Neural cell (in vitro differentiated cells): Measurements from ENCODE around the gene GKAP1. TPM values are rescaled to one million over a fixed set of nuclear protein-coding genes. Genes with fewer than 3 reads are reported as not detected.

Experiments
- H2AFZ ChIP-seq: fragments of 200-600, 300-800 bp; sonication (generic), shearing (Covaris generic); 2 replicates; pipeline ENCODE4 v1.6.0; 2014; ENCODE audit warnings: low read depth, mild to moderate bottlenecking, antibody characterized with exemption, low read length, moderate library complexity
- H3F3A ChIP-seq: fragments of 200-600 bp; shearing (Covaris generic); 2 replicates; pipeline ENCODE4 v1.6.1; 2016; ENCODE audit warnings: mild to moderate bottlenecking, moderate library complexity, mixed read lengths, antibody characterized with exemption, low read length; ENCODE audit not compliant: insufficient read depth, poor library complexity, severe bottlenecking
- H3K27ac ChIP-seq: fragments of 200-600, 300-800 bp; sonication (generic), shearing (Covaris generic); 2 replicates; pipeline ENCODE4 v1.5.1; 2014; ENCODE audit warnings: mild to moderate bottlenecking, low read length, moderate library complexity
- H3K27me3 ChIP-seq: fragments of 300-800, 200-600 bp; sonication (generic), shearing (Covaris generic); 2 replicates; pipeline ENCODE4 v1.6.0; 2014; ENCODE audit warnings: mild to moderate bottlenecking, low read depth, low read length, moderate library complexity; ENCODE audit not compliant: insufficient read depth
- H3K36me3 ChIP-seq: fragments of 300-800, 200-600 bp; sonication (generic), shearing (Covaris generic); 2 replicates; pipeline ENCODE4 v1.5.1; 2014; ENCODE audit warnings: mild to moderate bottlenecking, antibody characterized with exemption, low read length, moderate library complexity; ENCODE audit not compliant: insufficient read depth
- H3K4me2 ChIP-seq: fragments of 300-800, 200-600 bp; sonication (generic), shearing (Covaris generic); 2 replicates; pipeline ENCODE4 v1.6.0; 2014; ENCODE audit warnings: mild to moderate bottlenecking, low read length
- H3K4me3 ChIP-seq: fragments of 300-800, 200-600 bp; sonication (generic), shearing (Covaris generic); 2 replicates; pipeline ENCODE4 v1.5.1; 2014; ENCODE audit warnings: mild to moderate bottlenecking, low read length, moderate library complexity
- H3K79me2 ChIP-seq: fragments of 200-600 bp; shearing (Covaris generic); replicated peaks from 2 replicates; pipeline ENCODE4 v1.6.0; 2014; ENCODE audit warnings: mild to moderate bottlenecking, low read length, moderate library complexity; ENCODE audit not compliant: insufficient read depth
- H3K9ac ChIP-seq: fragments of 300-800, 200-600 bp; sonication (generic), shearing (Covaris generic); 2 replicates; pipeline ENCODE4 v1.6.1; 2016; ENCODE audit warnings: mild to moderate bottlenecking, low read length, mixed read lengths
- H3K9me2 ChIP-seq: fragments of 200-600 bp; shearing (Covaris generic); 2 replicates; pipeline ENCODE4 v1.6.1; 2016; ENCODE audit warnings: mild to moderate bottlenecking, low read length, mixed read lengths; ENCODE audit not compliant: insufficient read depth
- H3K9me3 ChIP-seq: fragments of 200-600, 300-800 bp; sonication (generic), shearing (Covaris generic); 2 replicates; pipeline ENCODE4 v1.6.1; 2016; ENCODE audit warnings: mild to moderate bottlenecking, mixed run types, low read length, moderate library complexity, mixed read lengths
- H4K20me1 ChIP-seq: fragments of 200-600 bp; shearing (Covaris generic); 2 replicates; pipeline ENCODE4 v1.6.1; 2016; ENCODE audit warnings: mild to moderate bottlenecking, mixed run types; ENCODE audit not compliant: insufficient read depth
- CTCF ChIP-seq: fragments of 450-650 bp; IDR thresholded peaks from 2 replicates; pipeline ENCODE4 v1.5.1; 2014; ENCODE audit warnings: antibody characterized with exemption, mild to moderate bottlenecking, moderate library complexity; ENCODE audit not compliant: poor library complexity, severe bottlenecking
- EP300 ChIP-seq: fragments of 450-650 bp; conservative IDR thresholded peaks from 2 replicates; pipeline ENCODE4 v1.6.1; 2014; ENCODE audit warnings: antibody characterized with exemption, mild to moderate bottlenecking, moderate library complexity; ENCODE audit not compliant: poor library complexity, severe bottlenecking
- EZH2 ChIP-seq: fragments of 200-600, 300-800 bp; shearing (Covaris generic), sonication (generic); IDR thresholded peaks from 2 replicates; pipeline ENCODE4 v1.6.1; 2014; ENCODE audit warnings: antibody characterized with exemption, low read length, borderline replicate concordance, mild to moderate bottlenecking; ENCODE audit not compliant: insufficient read depth, poor library complexity, severe bottlenecking
- MXI1 ChIP-seq: fragments of 450-650 bp; conservative IDR thresholded peaks from 2 replicates; pipeline ENCODE4 v1.6.1; 2014; ENCODE audit warnings: antibody characterized with exemption, mild to moderate bottlenecking; ENCODE audit not compliant: poor library complexity, severe bottlenecking
- POLR2AphosphoS5 ChIP-seq: IDR thresholded peaks from 2 replicates; pipeline ENCODE4 v1.6.1; 2012
- RAD21 ChIP-seq: fragments of 450-650 bp; conservative IDR thresholded peaks from 2 replicates; pipeline ENCODE4 v1.6.1; 2014; ENCODE audit warnings: antibody characterized with exemption, mild to moderate bottlenecking, moderate library complexity
- REST ChIP-seq: IDR thresholded peaks from 2 replicates; pipeline ENCODE4 v1.6.1; 2012; ENCODE audit warnings: borderline replicate concordance
- SMC3 ChIP-seq: fragments of 450-650 bp; conservative IDR thresholded peaks from 2 replicates; pipeline ENCODE4 v1.6.1; 2014; ENCODE audit warnings: antibody characterized with exemption, mild to moderate bottlenecking, moderate library complexity; ENCODE audit not compliant: poor library complexity
- TAF1 ChIP-seq: IDR thresholded peaks from 2 replicates; pipeline ENCODE4 v1.6.1; 2012; ENCODE audit warnings: low read depth
- polyA plus RNA-seq: library from polyadenylated mRNA; depleted of rRNA; stranded (reverse); fragments of >200 nt; gene quantifications from 2 replicates; pipeline ENCODE4 v1.2.3, GENCODE V29; 2014

Gene GKAP1
- polyA plus RNA-seq, 1 donor from 2014 or later: 11.0 TPM

- Histone ChIP-seq H3K9me3 (no peaks in the 10 kb centered on the region), H4K20me1 (no peaks in the 10 kb centered on the region), H2AFZ (no peak overlapping the region), H3K9ac (no peak overlapping the region), H3K27me3 (no peaks in the 10 kb centered on the region), H3K9me2 (no peaks in the 10 kb centered on the region), H3K36me3 (no peaks in the 10 kb centered on the region), H3K79me2 (no peaks in the 10 kb centered on the region), H3K27ac (no peak overlapping the region), H3F3A (no peaks in the 10 kb centered on the region), H3K4me3 (no peak overlapping the region), H3K4me2 (no peak overlapping the region)
- TF ChIP-seq RAD21 (no peak), SMC3 (no peak), EZH2 (no peak), REST (no peak), POLR2AphosphoS5 (no peak), EP300 (no peak), TAF1 (no peak), CTCF (no peak), MXI1 (no peak)
These were observed 101.8 kb downstream of the GKAP1 start for GRCh38 chr9:83715794-83716193.

GRCh38 chr9:83715221-83715620, 102.3 kb downstream of the GKAP1 start:
- Histone ChIP-seq H4K20me1 (no peaks in the 10 kb centered on the region), H3K27ac (no peak overlapping the region), H3K36me3 (no peaks in the 10 kb centered on the region), H3K9me3 (no peaks in the 10 kb centered on the region), H3K4me3 (no peak overlapping the region), H3K27me3 (no peaks in the 10 kb centered on the region), H2AFZ (no peak overlapping the region), H3K9ac (no peak overlapping the region), H3F3A (no peaks in the 10 kb centered on the region), H3K9me2 (no peaks in the 10 kb centered on the region), H3K79me2 (no peaks in the 10 kb centered on the region), H3K4me2 (no peak overlapping the region)
- TF ChIP-seq REST (no peak), TAF1 (no peak), CTCF (no peak), EP300 (no peak), SMC3 (no peak), MXI1 (no peak), POLR2AphosphoS5 (no peak), RAD21 (no peak), EZH2 (no peak)
